ENCODE data around the gene RASSF3.
"Not testable (repeated sequence)": the region's sequence is repeated elsewhere in the genome, so short reads cannot be mapped to it uniquely, and the experiment has no call there.

Gene RASSF3

DNA sequence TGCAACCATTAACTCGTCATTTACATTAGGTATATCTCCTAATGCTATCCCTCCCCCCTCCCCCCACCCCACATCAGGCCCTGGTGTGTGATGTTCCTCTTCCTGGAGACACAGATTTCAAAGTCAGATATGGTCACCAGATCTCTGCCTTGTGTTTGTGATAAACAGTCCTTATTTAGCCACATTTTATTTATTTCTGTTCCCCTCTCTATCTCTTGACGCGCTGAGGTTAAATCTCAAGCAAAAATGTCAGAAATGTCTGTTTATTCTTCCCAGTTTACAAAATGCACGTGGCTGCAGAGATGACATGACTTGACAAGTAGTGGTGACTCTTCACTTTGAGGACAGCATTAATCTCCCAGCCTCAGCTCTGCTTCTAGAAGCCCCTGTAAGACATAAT, 11.5 kb upstream of the RASSF3 start:
- no peak for DNase-seq

DNA sequence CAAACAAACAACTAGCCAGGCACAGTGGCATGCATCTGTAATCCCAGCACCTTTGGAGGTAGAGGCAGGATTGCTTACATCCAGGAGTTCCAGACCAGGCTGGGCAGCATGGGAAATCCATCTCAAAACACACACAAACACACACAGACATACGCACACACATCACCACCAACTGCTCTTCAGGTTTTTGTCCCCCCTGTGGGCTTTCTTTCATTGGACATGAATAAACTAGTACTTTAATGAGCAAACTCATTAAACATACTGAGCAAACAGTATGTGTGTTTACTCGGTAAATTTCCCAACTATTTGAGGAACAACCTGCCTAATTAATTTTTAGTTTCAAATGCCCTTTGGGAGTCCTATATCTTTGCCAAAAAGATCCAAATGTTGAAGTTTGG, 10.1 kb upstream of the RASSF3 start:
- DNase-seq, result no peak

DNA sequence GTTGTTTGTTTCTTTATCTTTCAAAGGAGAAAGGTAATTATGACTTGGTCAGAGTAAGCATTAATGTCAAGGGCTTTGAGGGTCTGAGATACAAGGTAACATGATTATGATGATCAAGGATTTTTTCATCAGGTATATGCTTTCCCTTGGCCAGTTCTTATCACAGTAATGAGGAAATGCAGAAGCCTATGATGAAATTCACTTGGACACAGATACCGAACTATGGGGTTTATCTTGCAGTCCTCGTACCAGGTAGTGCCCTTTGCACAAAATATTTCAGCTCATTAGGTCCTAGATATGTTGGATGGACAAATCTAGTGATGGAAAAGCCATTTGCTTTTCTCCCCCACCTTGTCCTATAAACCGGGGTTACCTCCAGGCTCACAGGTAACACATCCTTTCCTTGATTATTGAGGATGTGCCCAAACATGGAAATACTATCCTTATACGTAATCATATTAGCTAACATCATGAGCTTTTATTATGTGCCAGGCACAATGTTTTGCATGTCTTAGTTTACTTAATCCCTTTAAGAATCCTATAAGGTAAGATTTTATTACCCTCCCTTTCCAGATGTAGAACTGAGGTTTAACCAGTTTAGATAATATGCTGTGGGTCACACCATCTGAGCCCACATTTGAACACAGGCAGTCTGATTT, 7.0 kb upstream of the RASSF3 start:
- no peak for DNase-seq

DNA sequence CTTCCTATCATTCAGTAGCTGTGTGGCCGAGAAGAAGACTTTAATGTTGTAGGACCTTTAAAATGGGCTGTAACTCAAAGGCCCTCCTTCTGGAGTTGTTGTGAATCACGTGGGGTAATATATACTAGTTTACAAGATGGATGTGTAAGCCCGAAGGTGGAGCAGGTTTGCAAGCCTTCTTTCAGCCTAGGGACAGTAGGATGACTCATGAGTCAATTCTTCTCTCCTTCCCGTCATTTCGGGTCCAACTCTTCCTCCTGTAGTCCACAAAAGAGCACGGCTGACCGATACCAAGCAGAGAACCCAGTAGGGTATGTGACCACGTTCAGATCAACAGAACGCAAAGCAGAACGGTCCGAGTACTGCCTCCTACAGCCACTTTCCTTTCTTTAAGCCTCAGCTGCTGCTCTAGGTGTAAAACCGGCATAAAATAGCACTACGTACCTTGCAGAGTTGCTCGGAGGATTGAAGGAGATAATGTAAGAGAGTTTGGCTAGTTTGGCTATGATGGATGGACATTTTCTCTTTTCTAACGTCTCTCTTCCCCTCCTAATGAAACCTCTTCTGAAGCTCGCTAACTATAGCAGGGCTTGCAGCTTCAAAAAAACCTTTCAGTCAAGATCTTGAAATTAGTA, 1.3 kb upstream of the RASSF3 start:
- peak; percentile 68 for DNase-seq

DNA sequence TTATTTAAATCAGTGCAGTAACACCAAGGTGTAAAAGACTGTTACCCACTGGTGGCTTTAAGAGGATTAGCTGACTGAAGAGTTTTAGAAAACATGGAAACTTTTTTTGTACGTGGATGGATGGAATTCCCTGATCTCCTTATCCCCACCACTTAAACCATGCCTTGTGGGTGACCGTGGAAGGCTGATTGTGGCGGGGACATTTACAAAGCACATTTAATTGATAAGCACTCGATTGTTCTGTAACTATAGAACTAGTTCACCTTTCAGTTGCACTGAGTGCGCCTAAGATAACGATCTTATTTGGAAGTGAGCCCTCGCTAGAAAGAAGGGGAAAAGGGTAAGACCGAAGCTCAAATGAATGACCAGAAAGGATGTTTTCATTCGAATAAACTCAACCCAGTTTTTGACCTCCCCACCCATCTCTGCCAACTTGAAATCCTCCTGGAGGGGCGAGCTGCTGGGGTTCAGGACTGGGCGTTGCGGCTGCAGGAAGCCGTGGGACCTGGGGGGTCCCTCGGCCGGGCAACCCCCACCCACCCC, 688 bp upstream of the RASSF3 start:
- peak; percentile 29 for DNase-seq

DNA sequence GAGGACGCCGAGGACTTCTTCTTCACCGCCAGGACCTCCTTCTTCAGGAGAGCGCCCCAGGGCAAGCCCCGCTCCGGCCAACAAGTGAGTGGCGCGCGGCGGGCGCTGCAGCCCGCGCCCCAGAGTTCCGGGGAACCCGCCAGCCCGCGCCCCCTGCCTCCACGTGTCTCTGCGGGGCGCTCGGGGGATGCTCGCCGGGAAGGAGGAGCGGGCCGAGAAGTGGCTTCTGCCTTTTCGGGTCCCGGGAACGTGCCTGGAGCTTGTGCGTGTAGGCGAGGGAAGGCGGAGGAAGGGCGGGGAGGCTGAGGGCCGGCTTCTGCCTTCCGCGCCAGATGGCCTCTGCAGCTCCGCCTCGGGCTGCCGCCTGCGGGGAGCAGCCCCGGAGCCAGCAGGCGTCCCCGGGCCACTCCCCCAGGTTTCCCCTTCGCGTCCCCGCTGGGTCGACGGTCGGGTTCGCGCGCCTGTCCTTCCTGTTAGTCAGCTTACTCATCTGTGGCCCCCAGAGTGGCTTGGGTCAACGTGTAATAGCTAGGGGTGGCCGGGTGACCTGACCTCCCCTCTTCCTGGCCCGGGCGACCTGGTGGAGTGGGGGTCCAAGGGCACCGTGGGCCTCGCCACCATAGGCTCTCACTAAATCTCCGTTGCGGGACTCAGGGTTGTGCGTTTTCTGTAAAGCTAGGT, 505 bp downstream of the RASSF3 start:
- peak; percentile 79 for DNase-seq

DNA sequence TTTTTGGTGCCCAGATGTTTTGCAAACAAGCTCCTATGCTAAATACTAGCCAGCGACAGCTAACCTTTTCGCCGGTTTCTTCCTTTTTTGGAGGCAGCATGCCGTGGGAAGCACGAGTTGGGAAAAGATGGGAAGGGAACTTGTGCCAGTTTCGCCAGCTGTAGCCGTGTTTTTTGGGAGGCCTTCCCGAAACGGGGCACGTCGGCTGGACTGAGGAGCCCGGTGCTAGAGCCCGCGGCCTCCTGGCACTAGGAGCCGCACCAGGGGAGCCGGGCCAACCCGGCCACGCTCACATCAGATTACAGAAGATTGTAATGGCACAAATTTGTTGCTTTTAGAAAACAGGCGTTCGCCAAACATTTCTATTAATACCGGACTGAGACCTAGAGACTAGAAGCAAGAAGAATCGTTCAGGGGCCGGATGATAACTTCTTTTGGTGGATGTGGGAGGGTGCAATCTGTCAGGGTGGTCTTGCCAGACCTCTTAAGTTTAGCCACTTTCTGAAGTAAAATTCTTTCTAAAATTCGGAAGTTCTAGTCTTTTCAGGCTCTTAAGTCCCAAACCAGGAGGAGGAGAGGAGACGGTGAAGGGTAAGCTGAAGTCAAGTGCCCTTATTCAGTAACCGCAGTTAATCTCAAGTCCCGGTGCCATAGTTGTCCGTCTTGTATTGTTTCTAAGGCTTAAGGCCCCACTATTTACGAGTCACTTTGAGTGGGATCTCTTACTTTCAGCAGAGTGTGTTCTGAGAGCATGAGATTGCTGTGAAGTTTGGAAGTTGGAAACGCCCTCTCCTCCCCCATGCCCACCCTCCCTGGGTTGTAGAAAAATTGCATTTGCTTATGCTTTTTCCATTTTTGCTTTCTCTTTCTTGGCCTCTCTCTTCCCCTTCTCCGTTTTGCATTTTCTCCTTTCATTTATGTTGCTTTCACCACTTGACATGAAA, 1.3 kb downstream of the RASSF3 start:
- DNase-seq, result no peak

DNA sequence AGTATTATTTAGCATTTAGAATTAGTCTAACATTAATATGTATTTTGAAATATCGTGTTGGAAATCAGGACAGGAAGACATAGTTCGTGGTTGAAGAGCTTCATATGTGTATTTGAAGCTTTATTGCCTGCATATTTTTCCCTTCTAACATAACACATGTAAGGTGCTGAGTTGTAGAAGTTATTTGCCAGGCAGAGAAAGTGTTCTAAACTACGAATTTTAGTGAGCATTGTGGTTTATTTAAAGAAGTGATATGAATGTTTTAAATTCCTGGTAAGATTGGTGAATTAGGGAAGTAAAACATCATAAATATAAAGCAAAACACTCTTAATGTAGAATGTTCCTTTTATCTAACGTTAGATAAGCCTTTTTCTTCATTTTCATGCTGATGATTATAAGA, 2.5 kb downstream of the RASSF3 start:
- no peak for DNase-seq

DNA sequence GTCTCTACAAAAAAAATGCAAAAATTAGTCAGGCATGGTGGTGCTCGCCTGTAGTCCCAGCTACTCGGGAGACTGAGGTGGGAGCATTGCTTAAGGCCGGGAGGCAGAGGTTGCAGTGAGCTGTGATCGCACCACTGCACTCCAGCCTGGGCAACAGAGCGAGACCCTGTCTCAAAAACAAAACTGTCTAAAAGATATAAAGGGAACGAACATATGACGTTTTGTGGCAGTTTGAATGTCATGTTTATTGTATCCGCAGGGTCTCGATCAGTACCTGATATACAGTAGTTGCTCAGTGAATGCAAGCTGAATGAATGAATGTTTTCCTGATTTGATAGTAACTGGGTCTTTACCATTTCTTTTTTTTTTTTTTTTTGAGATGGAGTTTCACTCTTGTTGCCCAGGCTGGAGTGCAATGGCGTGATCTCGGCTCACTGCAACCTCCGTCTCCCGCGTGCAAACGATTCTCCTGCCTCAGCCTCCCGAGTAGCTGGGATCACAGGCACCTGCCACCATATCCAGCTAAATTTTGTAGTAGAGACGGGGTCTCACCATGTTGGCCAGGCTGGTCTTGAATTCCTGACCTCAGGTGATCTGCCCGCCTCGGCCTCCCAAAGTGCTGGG, 3.6 kb downstream of the RASSF3 start:
- DNase-seq, result not testable (repeated sequence)

DNA sequence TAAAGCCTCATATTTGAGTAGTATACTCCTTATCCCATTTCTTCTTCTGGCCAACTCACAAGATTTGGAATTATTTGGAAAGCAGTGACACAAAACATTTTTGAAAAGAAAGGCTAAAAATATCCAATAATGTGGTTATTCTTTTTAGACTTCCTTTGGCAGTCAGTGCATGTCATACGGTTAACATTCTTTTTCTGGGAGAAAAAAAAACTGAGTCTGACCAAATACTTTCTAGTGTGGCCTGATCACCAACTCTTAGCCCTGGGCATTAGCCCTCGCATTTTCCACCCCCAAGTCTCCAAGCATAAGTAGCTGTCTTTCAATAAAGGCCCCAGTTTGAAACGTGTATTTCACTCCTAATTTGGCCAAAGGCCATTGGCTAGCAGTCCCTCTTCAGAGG, 5.9 kb downstream of the RASSF3 start:
- DNase-seq, result no peak

DNA sequence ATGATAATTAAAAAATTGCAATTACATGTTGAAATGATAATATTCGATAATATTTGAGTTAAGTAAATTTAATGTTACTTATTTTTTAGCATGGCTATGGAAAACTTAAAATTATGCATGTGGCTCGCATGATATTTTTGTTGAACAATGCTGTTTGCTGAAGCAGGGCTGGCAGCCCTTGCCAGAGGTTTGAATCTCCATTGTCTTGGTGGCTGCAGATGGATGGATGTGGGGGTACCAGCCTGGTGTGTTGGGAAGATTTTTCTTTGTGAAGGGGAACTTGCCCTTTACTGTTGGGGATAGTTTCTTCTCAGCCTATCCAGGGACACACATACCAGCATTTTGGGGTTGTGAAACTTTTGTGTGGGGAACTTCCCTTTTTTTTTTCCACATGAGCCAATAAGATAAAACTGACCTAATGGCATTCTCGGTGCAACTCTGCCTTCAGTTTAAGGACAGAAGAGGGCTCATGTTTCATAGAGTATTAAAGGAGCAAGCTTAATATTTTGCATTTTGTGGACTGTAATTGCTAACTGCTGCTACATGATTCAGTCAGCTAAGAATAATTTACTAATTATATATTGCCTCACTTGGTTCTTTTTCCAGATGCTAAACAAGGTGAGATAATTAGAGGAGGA, 8.8 kb downstream of the RASSF3 start:
- no peak for DNase-seq

DNA sequence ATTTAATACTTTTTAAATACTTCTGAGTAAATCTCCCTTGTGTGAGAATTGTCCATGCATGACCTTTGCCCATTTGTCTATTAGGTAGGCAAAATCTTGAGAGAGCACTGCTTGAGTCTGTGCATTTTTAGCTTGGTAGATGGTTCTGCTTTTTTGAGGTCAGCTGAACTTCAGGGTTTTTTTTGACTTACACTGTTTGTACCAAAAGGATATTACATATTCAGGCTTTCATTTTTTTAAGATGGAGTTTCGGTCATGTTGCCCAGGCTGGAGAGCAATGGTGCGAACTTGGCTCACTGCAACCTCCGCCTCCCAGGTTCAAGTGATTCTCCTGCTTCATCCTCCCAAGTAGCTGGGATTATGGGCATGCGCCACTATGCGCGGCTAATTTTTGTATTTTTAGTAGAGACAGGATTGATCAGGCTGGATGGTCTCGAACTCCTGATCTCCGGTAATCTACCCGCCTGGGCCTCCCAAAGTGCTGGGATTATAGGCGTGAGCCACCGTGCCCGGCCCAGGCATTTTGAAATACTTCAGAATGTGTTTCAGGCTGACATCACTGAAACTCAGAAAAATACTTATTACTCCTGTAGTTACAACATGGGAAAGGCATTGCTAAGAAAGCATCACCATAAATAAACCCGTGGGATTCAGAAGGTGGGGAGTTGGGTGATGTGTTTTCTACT, 11.1 kb downstream of the RASSF3 start:
- DNase-seq, result no peak

DNA sequence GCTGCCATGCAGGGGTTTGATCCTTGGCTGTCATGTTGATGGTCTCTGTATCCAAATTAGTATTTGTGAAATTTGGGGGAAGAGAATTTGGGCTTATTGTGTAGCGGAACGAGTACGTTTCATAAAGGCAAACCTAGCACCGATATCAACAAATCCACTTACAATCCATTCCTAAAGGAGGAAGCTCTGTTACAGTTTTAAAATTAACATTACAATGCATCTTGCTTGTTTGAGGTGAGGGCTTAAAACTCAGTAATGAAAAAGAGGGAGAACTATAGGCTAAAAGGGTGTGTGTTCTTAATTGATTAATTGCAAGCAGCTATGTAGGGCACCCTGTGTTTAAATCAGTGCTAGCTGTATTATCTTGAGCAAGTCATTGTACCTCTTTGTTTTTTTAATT, 13.7 kb downstream of the RASSF3 start:
- no peak for DNase-seq

DNA sequence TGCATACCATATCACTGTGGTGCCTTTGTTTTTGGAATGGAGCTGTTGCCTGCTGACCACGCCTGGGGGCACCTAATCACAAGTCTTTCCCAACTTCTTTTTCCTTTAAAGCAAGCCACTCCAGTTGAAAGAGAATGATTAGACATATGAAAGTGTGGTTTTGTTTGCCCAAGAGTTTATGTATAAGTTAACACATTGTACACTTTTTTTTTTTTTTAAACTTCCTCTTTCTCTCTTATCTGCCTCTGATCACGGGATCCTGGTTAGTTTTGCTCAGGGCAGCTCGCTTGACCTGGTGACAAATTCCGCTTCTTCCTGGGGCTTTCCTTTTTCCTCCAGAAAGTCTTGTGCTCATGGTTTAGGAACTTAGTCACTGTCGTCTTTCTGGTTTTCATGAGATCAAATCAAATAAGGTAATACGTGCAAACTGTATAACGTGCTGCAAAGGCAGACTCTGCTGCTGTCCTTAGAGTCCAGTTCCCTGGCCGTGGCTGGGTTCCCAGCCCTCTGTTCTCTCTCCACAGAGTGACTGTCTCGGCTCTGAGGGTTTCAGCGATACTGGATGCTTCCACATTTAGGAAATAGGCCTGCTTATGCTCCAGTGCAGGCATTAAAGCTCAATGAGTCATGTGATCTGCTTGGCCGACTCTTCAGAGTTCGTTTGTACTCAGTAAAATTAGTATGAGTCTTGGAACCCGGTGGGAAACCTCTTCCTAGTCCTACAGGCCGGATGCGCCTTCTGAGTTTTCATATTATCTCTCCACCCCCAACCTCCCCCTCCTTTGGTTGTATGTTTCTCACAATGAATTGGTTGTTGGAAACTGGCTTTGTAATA, 15.2 kb downstream of the RASSF3 start:
- DNase-seq, result peak; percentile 66

DNA sequence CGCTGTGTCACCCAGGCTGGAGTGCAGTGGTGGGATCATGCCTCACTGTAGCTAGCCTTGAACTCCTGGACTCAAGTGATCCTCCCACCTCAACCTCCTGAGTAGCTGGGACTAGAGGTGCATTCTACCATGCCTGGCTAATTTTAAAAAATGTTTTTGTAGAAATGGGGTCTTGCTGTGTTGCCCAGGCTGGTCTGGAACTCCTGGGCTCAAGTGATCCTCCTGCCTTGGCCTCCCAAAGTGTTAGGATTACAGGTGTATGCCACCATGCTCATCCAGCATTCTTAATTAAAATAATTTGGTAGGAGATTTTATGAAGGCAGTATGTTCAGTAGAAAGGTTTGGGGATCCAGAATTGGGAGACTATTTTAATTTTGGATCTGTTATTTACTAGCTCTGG, 16.3 kb downstream of the RASSF3 start:
- DNase-seq, result not testable (repeated sequence)

DNA sequence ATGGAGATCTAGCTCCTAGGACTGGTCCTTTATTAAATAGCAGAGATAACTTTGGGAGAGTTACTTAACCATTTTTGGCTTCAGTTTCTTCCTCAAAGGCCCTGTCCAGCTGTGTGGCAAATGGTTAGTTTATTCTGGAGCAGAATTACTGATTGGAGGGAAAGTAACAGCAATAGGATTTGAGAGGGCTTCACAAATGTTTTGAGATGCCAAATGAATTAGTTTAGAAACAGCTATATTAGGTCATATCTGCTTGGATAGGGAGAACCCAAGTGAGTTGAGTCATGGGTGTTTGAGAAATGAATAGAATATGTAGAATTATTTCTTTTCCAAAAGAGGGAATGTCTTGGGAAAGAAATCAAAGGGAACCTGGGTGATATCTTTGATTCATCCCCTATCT, 17.5 kb downstream of the RASSF3 start:
- DNase-seq, result no peak

DNA sequence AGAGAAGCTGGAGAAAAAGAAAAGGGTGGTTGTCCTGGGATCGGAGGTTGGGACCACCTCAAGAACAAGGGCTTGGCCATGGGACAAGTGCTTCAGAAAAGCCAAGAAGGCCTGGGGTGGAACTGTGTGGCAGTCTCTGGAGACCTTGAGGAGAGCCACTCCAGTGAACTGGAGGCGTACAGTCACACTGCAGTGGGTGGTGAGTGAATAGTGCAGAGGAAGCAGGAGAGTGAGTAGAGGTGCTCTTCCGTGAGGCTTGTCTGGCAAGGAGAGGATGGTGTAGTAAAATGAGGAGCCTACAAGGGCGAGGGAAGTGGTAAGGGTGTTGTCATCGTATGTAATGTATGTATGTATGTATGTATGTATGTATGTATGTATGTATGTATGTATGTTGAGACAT, 20.9 kb downstream of the RASSF3 start:
- DNase-seq, result no peak

DNA sequence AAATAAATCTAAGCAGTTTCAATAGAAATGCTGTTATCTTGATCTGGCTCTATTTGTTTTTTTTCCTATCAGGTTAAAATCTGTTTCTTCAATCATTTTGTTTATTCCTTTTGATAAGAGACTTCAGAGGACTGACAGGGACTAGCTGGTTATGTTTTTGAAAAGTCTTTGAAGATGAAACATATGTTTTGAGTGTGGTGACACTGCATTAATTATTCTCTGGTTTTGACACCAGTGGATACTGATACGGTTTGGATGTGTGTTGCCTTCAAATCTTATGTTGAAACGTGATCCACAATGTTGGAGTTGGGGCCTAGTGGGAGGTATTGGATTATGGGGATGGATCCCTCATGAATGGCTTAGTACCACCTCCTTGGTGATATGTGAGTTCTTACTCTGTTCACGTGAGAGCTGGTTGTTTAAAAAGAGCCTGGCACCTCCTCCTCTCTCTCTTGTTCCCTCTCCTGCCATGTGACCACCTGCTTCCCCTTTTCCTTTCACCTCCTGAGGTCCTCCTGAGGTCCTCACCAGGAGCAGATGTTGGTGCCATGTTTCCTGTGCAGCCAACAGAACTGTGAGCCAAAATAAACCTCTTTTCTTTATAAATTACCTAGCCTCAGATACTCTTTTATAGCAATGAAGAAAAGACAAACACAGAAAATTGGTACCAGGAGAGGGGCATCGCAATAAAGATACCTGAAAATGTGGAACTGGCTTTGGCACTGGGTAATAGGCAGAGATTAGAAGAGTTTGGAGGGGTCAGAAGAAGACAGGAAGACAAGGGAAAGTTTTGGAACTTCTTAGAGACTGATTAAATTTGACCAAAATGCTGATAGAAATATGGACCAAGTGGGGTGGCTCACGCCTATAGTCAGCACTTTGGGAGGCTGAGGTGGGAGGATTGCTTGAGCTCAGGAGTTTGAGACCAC, 23.0 kb downstream of the RASSF3 start:
- no peak for DNase-seq

DNA sequence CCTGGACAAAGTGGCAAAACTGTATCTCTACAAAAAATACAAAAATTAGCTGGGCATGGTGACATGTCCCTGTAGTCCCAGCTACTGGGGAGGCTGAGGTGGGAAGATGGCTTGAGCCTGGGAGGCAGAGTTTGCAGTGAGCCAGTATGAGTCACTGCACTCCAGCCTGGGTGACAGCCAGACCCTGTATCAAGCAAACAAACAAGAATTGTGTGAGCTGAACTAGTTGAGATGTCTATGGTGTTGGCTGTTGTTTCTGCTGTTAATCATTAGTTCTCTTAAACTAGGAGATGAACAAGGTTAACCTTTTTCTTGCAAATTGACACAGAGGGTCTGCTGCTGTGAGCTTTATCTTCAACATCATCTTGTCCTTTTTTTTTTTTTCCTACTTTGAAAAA, 23.6 kb downstream of the RASSF3 start:
- no peak for DNase-seq

Measured in activated CD4-positive, alpha-beta T cell treated with anti-CD3 and anti-CD28 coated beads, Interleukin-2, amount 50 U/mL, for 16 hours (primary cell).